Neural cell (in vitro differentiated cells): ENCODE results near the gene FOXA1.

ENCODE experiments used
- CTCF ChIP-seq: fragments of 450-650 bp; IDR thresholded peaks from 2 replicates; pipeline ENCODE4 v1.5.1; 2014; ENCODE audit warnings: antibody characterized with exemption, mild to moderate bottlenecking, moderate library complexity; ENCODE audit not compliant: poor library complexity, severe bottlenecking
- EP300 ChIP-seq: fragments of 450-650 bp; conservative IDR thresholded peaks from 2 replicates; pipeline ENCODE4 v1.6.1; 2014; ENCODE audit warnings: antibody characterized with exemption, mild to moderate bottlenecking, moderate library complexity; ENCODE audit not compliant: poor library complexity, severe bottlenecking
- EZH2 ChIP-seq: fragments of 200-600, 300-800 bp; shearing (Covaris generic), sonication (generic); IDR thresholded peaks from 2 replicates; pipeline ENCODE4 v1.6.1; 2014; ENCODE audit warnings: antibody characterized with exemption, low read length, borderline replicate concordance, mild to moderate bottlenecking; ENCODE audit not compliant: insufficient read depth, poor library complexity, severe bottlenecking
- MXI1 ChIP-seq: fragments of 450-650 bp; conservative IDR thresholded peaks from 2 replicates; pipeline ENCODE4 v1.6.1; 2014; ENCODE audit warnings: antibody characterized with exemption, mild to moderate bottlenecking; ENCODE audit not compliant: poor library complexity, severe bottlenecking
- POLR2AphosphoS5 ChIP-seq: IDR thresholded peaks from 2 replicates; pipeline ENCODE4 v1.6.1; 2012
- RAD21 ChIP-seq: fragments of 450-650 bp; conservative IDR thresholded peaks from 2 replicates; pipeline ENCODE4 v1.6.1; 2014; ENCODE audit warnings: antibody characterized with exemption, mild to moderate bottlenecking, moderate library complexity
- SMC3 ChIP-seq: fragments of 450-650 bp; conservative IDR thresholded peaks from 2 replicates; pipeline ENCODE4 v1.6.1; 2014; ENCODE audit warnings: antibody characterized with exemption, mild to moderate bottlenecking, moderate library complexity; ENCODE audit not compliant: poor library complexity
- TAF1 ChIP-seq: IDR thresholded peaks from 2 replicates; pipeline ENCODE4 v1.6.1; 2012; ENCODE audit warnings: low read depth
- TF ChIP-seq, protein P1 (sequence below): IDR thresholded peaks from 2 replicates; pipeline ENCODE4 v1.6.1; 2012; ENCODE audit warnings: borderline replicate concordance

DNA sequence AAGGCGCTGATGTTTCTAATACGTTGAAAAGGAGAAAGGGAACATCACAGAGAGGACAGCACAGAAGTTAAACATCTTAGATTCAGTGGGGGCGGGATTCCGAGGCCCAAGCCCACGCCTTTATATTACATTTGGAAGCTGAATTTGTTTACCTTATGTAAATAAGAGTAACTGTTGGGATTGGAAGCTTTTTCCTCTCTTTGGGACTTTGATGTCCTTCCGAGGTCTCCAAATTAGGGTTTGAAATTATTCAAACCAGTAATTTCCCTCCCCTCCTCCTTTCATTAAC lies 6.4 kb downstream of the FOXA1 start:
- TF ChIP-seq CTCF: no peak
- no peak for TF ChIP-seq EZH2
- TF ChIP-seq RAD21: no peak
- TF ChIP-seq, protein P1, sequence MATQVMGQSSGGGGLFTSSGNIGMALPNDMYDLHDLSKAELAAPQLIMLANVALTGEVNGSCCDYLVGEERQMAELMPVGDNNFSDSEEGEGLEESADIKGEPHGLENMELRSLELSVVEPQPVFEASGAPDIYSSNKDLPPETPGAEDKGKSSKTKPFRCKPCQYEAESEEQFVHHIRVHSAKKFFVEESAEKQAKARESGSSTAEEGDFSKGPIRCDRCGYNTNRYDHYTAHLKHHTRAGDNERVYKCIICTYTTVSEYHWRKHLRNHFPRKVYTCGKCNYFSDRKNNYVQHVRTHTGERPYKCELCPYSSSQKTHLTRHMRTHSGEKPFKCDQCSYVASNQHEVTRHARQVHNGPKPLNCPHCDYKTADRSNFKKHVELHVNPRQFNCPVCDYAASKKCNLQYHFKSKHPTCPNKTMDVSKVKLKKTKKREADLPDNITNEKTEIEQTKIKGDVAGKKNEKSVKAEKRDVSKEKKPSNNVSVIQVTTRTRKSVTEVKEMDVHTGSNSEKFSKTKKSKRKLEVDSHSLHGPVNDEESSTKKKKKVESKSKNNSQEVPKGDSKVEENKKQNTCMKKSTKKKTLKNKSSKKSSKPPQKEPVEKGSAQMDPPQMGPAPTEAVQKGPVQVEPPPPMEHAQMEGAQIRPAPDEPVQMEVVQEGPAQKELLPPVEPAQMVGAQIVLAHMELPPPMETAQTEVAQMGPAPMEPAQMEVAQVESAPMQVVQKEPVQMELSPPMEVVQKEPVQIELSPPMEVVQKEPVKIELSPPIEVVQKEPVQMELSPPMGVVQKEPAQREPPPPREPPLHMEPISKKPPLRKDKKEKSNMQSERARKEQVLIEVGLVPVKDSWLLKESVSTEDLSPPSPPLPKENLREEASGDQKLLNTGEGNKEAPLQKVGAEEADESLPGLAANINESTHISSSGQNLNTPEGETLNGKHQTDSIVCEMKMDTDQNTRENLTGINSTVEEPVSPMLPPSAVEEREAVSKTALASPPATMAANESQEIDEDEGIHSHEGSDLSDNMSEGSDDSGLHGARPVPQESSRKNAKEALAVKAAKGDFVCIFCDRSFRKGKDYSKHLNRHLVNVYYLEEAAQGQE: no peak
- TF ChIP-seq TAF1: no peak
- TF ChIP-seq SMC3: no peak
- TF ChIP-seq EP300: no peak
- no peak for TF ChIP-seq POLR2AphosphoS5
- TF ChIP-seq MXI1: no peak
